ENCODE results near the gene PEX5L.

GRCh38 chr3:179958759-179959158, 78.0 kb downstream of the PEX5L start:
- TF ChIP-seq CTCF (IDR thresholded peaks at IDR 0.05) (no peak), EP300 (IDR thresholded peaks at IDR 0.05; ENCODE audit: low read depth) (no peak)
